PFSK-1 (cell line): Measurements from ENCODE around the gene ST6GALNAC3.

Experiments used
- POLR2AphosphoS5 ChIP-seq: IDR thresholded peaks from 2 replicates; pipeline ENCODE4 v1.6.1; 2012; ENCODE audit warnings: low read depth, mild to moderate bottlenecking, control low read depth, low read length, moderate library complexity
- REST ChIP-seq, 2 experiments: IDR thresholded peaks; 2 replicates each; pipeline versions ENCODE4 v1.6.1 to v1.8.0; 2011 to 2012; ENCODE audit warnings: low read depth in 2 of 2, low read length in 2 of 2, control low read depth in 1 of 2, inconsistent platforms in 1 of 2, mild to moderate bottlenecking in 1 of 2, moderate library complexity in 1 of 2; ENCODE audit not compliant: insufficient read depth in 1 of 2
- TAF1 ChIP-seq: IDR thresholded peaks from 2 replicates; pipeline ENCODE4 v1.6.1; 2012; ENCODE audit warnings: low read length, control low read depth, borderline replicate concordance; ENCODE audit not compliant: insufficient read depth

DNA sequence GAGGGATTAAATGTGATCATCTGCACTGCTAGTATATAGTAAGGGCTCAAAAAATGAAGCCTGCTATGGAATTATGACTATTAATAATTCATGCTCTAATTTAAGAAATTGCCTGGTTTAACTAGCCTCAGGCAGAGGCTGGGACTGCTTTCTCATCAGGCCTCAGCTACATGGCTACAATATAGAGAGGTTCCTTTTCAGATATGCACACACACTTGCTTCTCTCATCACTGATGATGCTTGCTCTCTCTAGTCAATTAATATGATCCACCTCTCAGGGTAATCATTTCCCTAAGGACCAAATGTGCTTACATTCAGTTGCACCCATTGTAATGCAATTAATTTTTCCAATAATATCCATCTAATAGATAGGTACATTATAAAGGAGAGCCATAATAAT lies 467.8 kb downstream of the ST6GALNAC3 start:
- TF ChIP-seq POLR2AphosphoS5 (no peak), TAF1 (no peak), REST (IDR thresholded peaks at IDR 0.05; ENCODE audit: insufficient read depth in 1 of 2, low read depth in 2 of 2, low read length in 2 of 2) (no peak)
